Esophagus mucosa (tissue), 1 donor: ENCODE results near the gene TFRC. TPM values are rescaled to one million over a fixed set of nuclear protein-coding genes. Genes with fewer than 3 reads are reported as not detected.
A peak's percentile ranks its signal among the peaks of the same experiment; 100 is the strongest.
"Not testable (repeated sequence)": the region's sequence is repeated elsewhere in the genome, so short reads cannot be mapped to it uniquely, and the experiment has no call there.

ENCODE experiments used
- ATAC-seq: fragments of 200-7000 bp; cut with Tn5 transposase; one replicate; pipeline ENCODE4 v1.9.1; 2020
- total RNA-seq: library from RNA; stranded (reverse); gene quantifications from one replicate; pipeline ENCODE4 v1.2.4, GENCODE V29; 2023
- donor health status: DM: yes; HTN: yes; CAD: no.

Gene TFRC
- total RNA-seq, 1 donor from 2014 or later = 51.3 TPM

GRCh38 chr3:196048922-196049598 lies 32.8 kb downstream of the TFRC start:
- no peak for ATAC-seq

- no peak for ATAC-seq
Observed at GRCh38 chr3:196047391-196048030, 34.4 kb downstream of the TFRC start.

GRCh38 chr3:196044513-196044912 lies 37.4 kb downstream of the TFRC start:
- no peak for ATAC-seq

- ATAC-seq = no peak
Observed at GRCh38 chr3:196042673-196043072, 39.2 kb downstream of the TFRC start.

GRCh38 chr3:196039359-196039758 lies 42.5 kb downstream of the TFRC start:
- ATAC-seq = no peak

GRCh38 chr3:196026059-196026458 lies 55.8 kb downstream of the TFRC start:
- ATAC-seq = not testable (repeated sequence)

GRCh38 chr3:196024968-196025367 lies 56.9 kb downstream of the TFRC start:
- ATAC-seq = no peak

GRCh38 chr3:196023947-196024346 lies 57.9 kb downstream of the TFRC start:
- peak; percentile 57 for ATAC-seq

- ATAC-seq = not testable (repeated sequence)
Observed at GRCh38 chr3:196022499-196022878, 59.4 kb downstream of the TFRC start.

GRCh38 chr3:196020373-196020772 lies 61.5 kb downstream of the TFRC start:
- ATAC-seq = no peak

GRCh38 chr3:196019576-196019975 lies 62.3 kb downstream of the TFRC start:
- not testable (repeated sequence) for ATAC-seq

- ATAC-seq = not testable (repeated sequence)
Observed at GRCh38 chr3:196018159-196018558, 63.7 kb downstream of the TFRC start.

GRCh38 chr3:196016485-196016884 lies 65.4 kb downstream of the TFRC start:
- ATAC-seq = peak; percentile 69

GRCh38 chr3:196016059-196016458 lies 65.8 kb downstream of the TFRC start:
- ATAC-seq = no peak

- ATAC-seq = no peak
Observed at GRCh38 chr3:196013587-196014487, 68.1 kb downstream of the TFRC start.

GRCh38 chr3:196012941-196013476 lies 68.9 kb downstream of the TFRC start:
- ATAC-seq = peak; percentile 74

GRCh38 chr3:196012481-196012880 lies 69.4 kb downstream of the TFRC start:
- ATAC-seq = no peak

GRCh38 chr3:196009456-196009855 lies 72.4 kb downstream of the TFRC start:
- peak; percentile 22 for ATAC-seq

GRCh38 chr3:196008929-196009328 lies 73.0 kb downstream of the TFRC start:
- ATAC-seq = no peak

- ATAC-seq = no peak
Observed at GRCh38 chr3:196008387-196008786, 73.5 kb downstream of the TFRC start.

GRCh38 chr3:196007744-196008335 lies 74.0 kb downstream of the TFRC start:
- ATAC-seq = peak; percentile 52

GRCh38 chr3:196005338-196005737 lies 76.6 kb downstream of the TFRC start:
- not testable (repeated sequence) for ATAC-seq
